Endometrial microvascular endothelial cells (primary cell): ENCODE results near the gene ZNF362. TPM values are rescaled to one million over a fixed set of nuclear protein-coding genes. Genes with fewer than 3 reads are reported as not detected.
"Not testable (repeated sequence)": the region's sequence is repeated elsewhere in the genome, so short reads cannot be mapped to it uniquely, and the experiment has no call there.

Source experiments
- in situ Hi-C: cut with HindIII; loops from 2 replicates; pipeline ENCODE4 v1.10.0; 2017; ENCODE audit warnings: low sequenced_read_pairs, low pct_unique_long_range_greater_than_20kb; ENCODE audit errors: inconsistent ontology term
- total RNA-seq: library from RNA; depleted of rRNA; stranded (reverse); fragments of >200 nt; gene quantifications from one replicate; pipeline ENCODE4 v1.2.3, GENCODE V29; 2015; ENCODE audit errors: inconsistent ontology term

Gene ZNF362, protein sequence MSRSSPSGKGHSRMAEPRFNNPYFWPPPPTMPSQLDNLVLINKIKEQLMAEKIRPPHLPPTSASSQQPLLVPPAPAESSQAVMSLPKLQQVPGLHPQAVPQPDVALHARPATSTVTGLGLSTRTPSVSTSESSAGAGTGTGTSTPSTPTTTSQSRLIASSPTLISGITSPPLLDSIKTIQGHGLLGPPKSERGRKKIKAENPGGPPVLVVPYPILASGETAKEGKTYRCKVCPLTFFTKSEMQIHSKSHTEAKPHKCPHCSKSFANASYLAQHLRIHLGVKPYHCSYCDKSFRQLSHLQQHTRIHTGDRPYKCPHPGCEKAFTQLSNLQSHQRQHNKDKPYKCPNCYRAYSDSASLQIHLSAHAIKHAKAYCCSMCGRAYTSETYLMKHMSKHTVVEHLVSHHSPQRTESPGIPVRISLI
- 6.2 TPM for total RNA-seq

DNA sequence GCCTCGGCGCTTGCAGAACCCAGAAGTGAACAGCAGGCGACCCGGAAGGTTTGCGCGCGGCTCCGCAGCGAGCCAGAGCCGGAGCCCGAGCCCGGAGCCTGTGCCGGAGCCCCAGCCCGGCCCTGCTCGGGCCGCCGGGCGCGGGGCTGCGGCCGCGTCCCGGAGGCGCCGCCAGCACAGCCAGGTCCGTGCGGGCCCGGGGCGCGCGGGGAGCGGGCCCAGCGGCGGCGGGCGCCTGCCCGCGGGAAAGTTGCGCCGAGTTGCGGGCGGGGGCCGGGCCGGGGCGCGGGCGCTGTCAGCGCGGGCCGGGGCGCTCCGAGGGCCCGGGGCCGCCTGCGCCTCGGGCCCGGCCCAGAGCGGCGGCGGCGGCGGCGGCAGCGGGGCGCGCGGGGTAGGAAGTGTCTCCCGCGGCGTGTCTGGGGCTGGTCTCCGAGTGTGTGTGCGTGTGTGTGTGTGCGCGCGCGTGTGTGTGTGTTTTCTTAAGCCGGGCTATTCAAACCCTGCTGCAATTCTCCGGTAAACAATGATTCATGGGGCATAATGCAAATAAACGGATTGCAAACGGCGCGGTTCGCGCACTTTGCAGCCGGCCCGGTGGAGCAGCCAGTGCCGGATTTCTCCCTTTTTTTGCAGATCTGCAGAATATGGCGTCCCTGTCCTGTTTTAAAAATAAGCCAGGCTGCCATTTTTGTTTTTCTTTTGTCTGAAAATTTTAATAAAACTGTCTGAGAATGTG, at the start of gene ZNF362:
TSS of gene ZNF362 (plus strand) at position 22 of the 736 bp plus-strand sequence. CDS start 14,083 bp downstream, outside the sequence.
- in situ Hi-C loops, result no loop called here

DNA sequence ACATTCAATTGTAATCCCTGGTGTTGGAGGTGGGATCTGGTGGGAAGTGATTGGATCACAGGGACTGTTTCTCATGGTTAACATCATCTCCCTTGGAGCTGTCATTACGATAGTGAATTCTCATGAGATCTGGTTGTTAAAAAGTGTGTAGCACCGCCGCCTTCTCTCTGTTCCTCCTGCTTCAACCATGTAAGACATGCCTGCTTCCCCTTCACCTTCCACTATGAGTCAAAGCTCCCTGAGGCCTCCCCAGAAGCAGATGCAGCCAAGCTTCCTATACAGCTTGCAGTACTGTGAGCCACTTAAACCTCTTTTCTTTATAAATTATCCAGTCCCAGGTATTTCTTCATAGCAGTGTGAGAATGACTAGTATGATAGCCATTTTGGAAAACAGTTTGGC, 44.3 kb upstream of the ZNF362 start:
- in situ Hi-C loops, result no loop called here

DNA sequence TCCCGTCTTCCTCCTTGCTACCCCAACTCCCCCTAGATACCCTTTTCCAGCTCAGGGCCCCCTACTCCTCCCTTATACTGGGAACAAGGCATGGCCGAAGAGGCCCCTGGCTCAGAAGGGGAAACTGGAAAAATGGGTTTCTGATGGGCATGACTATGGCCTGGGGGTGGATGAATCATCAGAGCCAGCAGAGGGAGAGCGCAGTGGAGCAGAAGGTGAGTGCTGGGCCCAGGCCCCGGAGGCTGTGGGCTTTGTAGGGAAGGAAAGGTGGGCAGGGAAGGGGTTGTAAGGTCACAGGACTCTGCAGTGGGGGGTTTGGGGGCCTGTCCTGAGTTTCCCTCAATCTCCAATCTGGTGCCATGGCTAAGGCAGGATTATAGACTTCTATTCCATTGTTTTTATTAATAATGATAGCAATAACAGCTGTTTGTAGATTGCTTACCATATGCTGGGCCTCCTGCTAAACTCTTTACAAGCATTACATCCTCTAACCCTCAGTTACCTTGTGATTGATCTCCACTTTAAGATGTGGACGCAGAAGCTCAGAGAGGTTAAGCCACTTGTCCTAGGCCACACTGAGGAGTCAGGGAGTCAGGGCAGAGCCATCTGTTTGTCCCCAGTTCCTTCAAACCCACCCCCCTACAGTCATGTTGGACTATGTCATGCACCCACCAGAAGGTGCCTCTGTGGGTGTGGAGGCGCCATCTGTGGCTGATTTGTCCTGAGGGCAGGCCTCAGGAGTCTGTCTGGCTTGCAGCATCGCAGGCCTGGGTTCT, 36.2 kb upstream of the ZNF362 start:
- in situ Hi-C loops, result no loop called here

GRCh38 chr1:33220676-33221384, 35.5 kb upstream of the ZNF362 start:
- in situ Hi-C loops, result no loop called here

DNA sequence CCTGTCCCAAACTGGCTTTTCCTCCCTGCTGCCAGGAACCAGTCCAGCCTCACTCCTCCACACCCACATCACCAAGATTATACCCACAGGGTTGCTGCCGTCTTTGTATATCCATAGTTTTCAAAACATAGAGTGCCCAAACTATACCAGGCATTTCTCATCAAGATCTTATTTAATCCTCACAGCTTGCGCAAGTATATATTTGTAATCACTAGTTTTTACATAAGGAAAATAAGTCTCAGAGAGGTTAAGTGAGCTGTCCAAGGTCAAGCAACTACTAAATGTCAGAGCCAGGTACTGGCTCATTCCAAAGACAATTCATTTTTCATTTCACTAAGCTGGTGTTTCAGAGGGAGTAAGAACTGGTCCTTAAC, 34.9 kb upstream of the ZNF362 start:
- in situ Hi-C loops, result no loop called here

DNA sequence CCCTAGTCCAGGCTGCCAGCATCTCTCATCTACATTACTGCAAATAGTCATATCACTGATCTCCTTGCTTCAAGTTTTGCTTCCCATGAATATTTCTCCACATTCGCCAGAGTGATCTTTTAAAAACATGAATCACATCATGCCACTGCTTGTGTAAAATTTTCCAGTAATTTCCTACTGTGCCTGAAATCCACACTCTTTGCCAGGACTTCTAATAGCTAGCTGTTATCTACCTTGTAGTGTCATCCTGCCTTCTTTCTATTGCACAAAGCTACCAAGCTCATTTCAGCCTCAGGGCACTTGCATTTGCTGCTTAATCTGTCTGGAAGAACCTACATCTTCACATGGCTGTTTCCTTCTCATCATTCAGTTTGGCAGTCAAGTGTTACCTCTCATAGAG, 33.9 kb upstream of the ZNF362 start:
- in situ Hi-C loops, result no loop called here

- in situ Hi-C loops, result no loop called here
These were observed 32.1 kb upstream of the ZNF362 start for GRCh38 chr1:33224166-33224707.

DNA sequence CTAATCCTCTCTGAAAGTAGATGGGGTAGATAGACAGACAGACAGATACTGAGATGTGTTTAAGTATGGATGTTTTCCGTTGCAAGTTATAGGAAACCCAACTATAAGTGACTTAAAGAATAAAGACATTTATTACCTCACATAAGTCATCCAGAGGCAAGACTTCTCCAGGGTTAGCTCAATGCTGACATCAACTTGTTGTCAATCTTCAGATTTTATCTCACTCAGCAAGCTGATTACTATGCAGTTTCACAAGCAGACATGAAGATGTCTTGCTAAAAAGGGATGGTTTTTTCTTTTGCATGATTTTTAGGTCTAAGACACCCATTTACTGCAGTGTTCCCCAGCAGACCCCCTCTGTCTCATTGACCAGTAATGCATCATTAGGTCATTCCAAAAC, 30.7 kb upstream of the ZNF362 start:
- in situ Hi-C loops, result no loop called here

DNA sequence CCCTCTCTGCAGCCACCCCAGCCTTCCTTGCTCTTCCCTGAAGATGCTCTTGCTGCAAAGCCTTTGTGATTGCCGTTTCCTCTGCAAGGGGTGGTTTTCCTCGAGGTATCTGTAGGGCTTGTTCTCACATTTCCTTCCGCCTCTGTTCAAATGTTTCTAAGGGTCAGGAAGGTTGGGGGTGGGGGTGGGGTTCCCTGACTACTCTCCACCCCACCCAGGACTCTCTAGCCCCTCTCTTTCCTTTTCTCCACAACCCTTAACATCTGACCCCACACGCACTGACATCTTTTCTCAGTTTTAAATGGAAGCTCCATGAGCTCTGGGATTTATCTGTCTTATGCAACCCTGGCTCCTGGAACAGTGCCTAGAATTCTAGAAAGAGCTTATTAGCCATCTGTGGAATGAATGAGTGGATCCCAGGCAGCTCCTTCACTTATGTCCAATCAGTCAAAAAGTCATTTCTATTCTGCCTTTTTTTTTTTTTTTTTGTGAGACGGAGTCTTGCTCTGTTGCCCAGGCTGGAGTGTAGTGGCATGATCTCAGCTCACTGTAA, 27.3 kb upstream of the ZNF362 start:
- in situ Hi-C loops, result no loop called here

DNA sequence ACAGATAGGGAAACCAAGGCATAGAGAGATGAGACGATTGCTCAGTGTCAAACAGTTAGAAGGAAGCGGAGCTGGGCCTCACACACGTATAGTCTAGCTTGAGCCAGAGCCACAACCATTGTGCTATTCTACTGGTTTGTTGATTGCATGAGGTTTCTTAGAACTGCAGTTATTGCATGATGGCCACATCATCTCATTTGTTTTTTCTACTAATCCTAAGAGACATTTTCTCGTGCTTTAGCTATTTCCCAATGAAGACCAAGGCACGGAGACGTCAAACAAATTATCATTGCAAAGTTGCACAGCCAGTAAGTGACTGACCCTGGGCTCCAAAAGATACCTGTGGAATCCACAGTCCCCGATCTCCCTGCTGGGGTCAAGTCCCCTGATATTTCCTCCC, 25.1 kb upstream of the ZNF362 start:
- in situ Hi-C loops, result no loop called here

DNA sequence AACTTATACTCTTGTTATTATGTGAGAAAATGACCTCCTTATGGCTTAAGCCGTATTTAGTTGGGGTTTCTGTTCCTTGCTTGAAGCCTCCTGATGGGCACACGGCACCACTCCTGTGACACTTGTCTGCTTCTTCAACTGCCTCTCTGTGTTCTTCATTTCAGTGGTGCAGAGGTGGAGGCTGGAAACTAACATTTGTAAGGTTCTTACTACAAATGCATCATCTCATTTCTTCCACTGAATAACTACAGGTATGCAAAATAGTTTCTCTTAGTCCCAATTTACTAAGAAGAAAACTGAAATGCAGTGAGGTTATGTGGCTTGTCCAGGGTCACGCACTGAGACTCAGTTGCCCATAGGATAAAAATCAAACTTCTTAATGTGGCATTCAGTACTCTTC, 23.6 kb upstream of the ZNF362 start:
- in situ Hi-C loops, result no loop called here

DNA sequence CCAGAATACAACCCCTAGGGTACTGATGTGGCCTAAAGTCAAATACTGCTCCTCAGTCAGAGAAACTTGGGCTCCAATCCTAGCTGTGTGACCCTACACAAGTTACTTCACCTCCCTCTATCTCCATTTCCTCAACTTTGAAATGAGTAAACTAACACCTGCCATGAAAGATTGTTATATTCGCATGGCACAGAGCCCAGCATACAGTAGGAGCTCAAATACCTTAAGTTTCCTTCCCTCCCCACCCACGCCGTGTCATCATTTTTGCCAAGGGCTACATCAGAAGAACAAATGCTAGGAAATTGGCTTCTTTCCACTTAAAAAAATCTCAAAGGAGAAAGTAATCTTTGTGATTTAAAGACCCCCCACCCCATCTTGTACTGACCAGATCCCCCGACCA, 22.2 kb upstream of the ZNF362 start:
- in situ Hi-C loops, result no loop called here

GRCh38 chr1:33234588-33234990, 21.7 kb upstream of the ZNF362 start:
- in situ Hi-C loops, result no loop called here

DNA sequence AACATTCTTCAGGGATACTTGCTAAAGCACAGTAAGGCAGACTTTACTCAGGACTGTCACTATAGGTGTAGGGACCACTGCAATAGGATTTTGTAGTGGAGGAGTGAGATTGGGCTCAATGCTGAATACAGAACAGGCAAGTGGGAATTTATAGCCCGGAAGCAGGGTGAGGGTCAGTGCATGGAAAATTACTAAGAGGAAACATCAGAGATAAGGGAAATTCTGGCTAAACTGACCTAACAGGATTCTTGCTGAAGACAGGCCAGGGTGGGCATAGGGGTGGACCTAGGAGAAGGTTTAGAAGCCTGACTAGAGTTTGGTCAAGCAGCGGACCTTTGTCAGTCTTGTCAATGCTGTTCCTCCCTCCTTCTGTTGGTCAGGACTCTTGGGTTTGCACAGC, 20.8 kb upstream of the ZNF362 start:
- in situ Hi-C loops, result no loop called here

- in situ Hi-C loops, result no loop called here
These were observed 19.8 kb upstream of the ZNF362 start for GRCh38 chr1:33236498-33236897.

DNA sequence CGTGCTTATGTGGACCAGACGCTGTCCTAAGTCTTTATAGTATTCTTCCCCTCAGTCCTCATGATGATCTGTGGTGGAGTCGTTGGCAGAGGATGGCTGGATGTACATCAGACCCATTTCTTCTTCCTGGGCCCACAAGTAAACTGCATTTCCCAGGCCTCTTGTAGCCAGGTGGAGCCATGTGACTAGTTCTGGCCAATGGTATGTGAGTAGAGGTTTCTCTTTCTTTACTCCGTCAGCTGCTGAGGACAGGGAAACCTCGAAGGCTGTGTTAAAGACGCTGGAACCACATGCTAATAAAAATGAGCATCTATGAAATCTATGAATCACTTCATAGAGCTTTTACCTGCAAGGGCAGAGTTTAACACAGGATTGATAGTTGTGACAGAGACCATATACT, 18.7 kb upstream of the ZNF362 start:
- in situ Hi-C loops, result no loop called here

DNA sequence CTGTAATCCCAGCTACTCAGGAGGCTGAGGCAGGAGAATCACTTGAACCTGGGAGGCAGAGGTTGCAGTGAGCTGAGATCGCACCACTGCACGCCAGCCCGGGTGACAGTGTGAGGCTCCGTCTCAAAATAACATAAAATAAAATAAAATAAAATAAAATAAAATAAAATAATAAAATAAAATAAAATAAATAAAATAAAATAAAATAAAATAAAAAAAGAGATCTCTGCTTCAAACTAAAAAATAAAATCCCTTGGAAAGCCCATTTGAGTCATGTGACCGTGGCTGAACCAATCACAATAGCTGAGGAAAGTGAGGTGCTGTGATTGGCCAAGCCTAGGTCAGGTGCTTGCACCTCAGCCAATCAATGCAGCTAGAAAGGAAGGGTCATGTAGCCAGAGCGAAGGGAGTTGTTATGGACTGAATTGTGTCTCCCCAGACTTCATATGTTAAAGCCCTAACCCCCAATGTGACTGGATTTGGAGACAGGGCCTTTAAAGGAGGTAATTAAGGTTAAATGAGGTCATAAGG, 18.0 kb upstream of the ZNF362 start:
- in situ Hi-C loops, result not testable (repeated sequence)

DNA sequence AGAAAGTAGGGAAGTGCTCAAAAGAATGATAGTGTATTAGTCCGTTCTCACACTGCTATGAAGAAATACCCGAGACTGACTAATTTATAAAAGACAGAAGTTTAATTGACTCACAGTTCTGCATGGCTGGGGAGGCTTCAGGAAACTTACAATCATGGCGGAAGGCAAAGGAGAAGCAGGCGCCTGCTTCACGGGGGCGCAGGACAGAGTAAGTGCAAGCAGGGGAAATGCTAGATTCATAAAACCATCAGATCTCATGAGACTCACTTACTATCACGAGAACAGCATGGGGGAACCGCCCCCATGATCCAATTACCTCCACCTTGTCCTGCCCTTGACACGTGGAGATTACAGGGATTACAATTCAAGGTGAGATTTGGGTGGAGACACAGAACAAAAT, 16.9 kb upstream of the ZNF362 start:
- in situ Hi-C loops, result not testable (repeated sequence)
